ENCODE measurements around the gene ILK. TPM values are rescaled to one million over a fixed set of nuclear protein-coding genes. Genes with fewer than 3 reads are reported as not detected.
A peak's percentile ranks its signal among the peaks of the same experiment; 100 is the strongest.

Gene ILK
- total and polyA plus RNA-seq, 2 of the 13 experiments (the other 11 are each of a cell fraction or from before 2014, with no cell fraction given) = 70.3 to 108 TPM

- no peak for TF ChIP-seq RXRA (CRISPR knock-in tag; IDR thresholded peaks at IDR 0.05)
- no peak for TF ChIP-seq ZNF441 (CRISPR knock-in tag; IDR thresholded peaks at IDR 0.05; ENCODE audit: borderline replicate concordance)
- TF ChIP-seq FOXA3 (CRISPR knock-in tag; IDR thresholded peaks at IDR 0.05) = no peak
- no peak for TF ChIP-seq ZNF775 (CRISPR knock-in tag; IDR thresholded peaks at IDR 0.05; ENCODE audit: borderline replicate concordance)
- no peak for TF ChIP-seq ZNF709 (CRISPR knock-in tag; IDR thresholded peaks at IDR 0.05)
- no peak for TF ChIP-seq PHF5A (CRISPR knock-in tag; IDR thresholded peaks at IDR 0.05; ENCODE audit: low read depth, unreplicated experiment)
- no peak for TF ChIP-seq ZNF468 (CRISPR knock-in tag; IDR thresholded peaks at IDR 0.05)
Observed at GRCh38 chr11:6656936-6657335, 53.4 kb downstream of the ILK start (continued).

DNA sequence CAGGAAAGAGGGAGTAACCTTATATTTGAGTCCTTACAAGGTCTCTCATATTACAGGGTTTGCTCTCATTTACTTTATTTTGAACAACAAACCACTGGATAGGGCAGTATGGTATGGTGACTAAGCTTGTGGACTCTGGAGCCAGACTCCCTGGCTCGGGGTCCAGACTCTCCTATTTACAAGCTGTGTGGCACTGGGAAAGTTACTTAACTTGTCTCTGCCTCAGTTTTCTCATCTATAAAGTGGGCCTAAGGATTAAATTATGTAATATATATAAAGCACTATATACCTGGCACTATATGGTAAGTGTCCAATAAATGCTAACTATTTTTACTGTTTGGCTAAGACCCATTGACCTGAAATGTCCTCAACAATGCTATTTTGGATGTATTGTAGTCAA, 53.8 kb downstream of the ILK start:
- ATAC-seq = no peak
- Histone ChIP-seq H3K4me1 (ENCODE audit: insufficient read depth, low read length) (peaks cover 12% of the 10 kb centered on the region), H4K20me1 (ENCODE audit: insufficient read depth, low read length) (no peaks in the 10 kb centered on the region), H3K4me3 (replicated peaks in 1 of 3; ENCODE audit: insufficient read depth in 1 of 3, low read depth in 2 of 3, low read length in 3 of 3) (no peak overlapping the region), H3K9me3 (ENCODE audit: low read length) (no peaks in the 10 kb centered on the region), H2AFZ (ENCODE audit: low read length) (no peak overlapping the region), H3K36me3 (replicated peaks in 1 of 2; ENCODE audit: control insufficient read depth in 1 of 2, insufficient read depth in 2 of 2, low read length in 2 of 2) (no peaks in the 10 kb centered on the region), H3K27me3 (ENCODE audit: control insufficient read depth in 1 of 2, insufficient read depth in 2 of 2, low read length in 2 of 2) (peaks cover 14 to 71% of the 10 kb centered on the region in 2 experiments), H3K79me2 (ENCODE audit: insufficient read depth, low read length) (no peaks in the 10 kb centered on the region), H3K27ac (ENCODE audit: extremely low read length, insufficient read depth, low read length) (no peak overlapping the region), H3K9ac (ENCODE audit: insufficient read depth, low read depth, low read length) (no peak overlapping the region), H3K4me2 (ENCODE audit: low read depth, low read length) (no peak overlapping the region)
- WGBS (ENCODE audit: low lambda C conversion rate) = 0% methylated on average over 1 of the region's 1 CpG
- POLR2A ChIA-PET = no interaction called here
- no peak for TF ChIP-seq MXD3 (CRISPR knock-in tag; IDR thresholded peaks at IDR 0.05)
- peak; percentile 83 for TF ChIP-seq ZNF629 (CRISPR knock-in tag; conservative IDR thresholded peaks at IDR 0.05)
- CTCF ChIA-PET (ENCODE audit: low intra/inter-chr PET ratio, low total read pairs) = no interaction called here
- intact Hi-C loops (cut with micrococcal nuclease; ENCODE audit: unreplicated experiment) (no loop called here), in situ Hi-C loops (cut with HindIII; ENCODE audit: extremely low pct_ligation_motif_present, low pct_unique_long_range_greater_than_20kb) (no loop called here)
- no peak for FAIRE-seq
- BruUV-seq (replicated peaks) = no TSS peak
- no peak for DNase-seq (ENCODE audit: low spot score)
